OCI-LY1 (cell line): ENCODE measurements around the gene SPINK1.
"Not testable (repeated sequence)": the region's sequence is repeated elsewhere in the genome, so short reads cannot be mapped to it uniquely, and the experiment has no call there.

Experiments
- EZH2 ChIP-seq: fragments of 200-600 bp; sonication (generic), shearing (Covaris generic); IDR thresholded peaks from 2 replicates; pipeline ENCODE4 v1.8.0; 2017; ENCODE audit warnings: borderline replicate concordance, mixed run types, mild to moderate bottlenecking, antibody characterized with exemption, low read length, moderate library complexity, mixed read lengths
- TF ChIP-seq, protein P1 (sequence below): fragments of 200-600 bp; sonication (generic), shearing (Covaris generic); IDR thresholded peaks from 2 replicates; pipeline ENCODE4 v1.5.1; 2017; ENCODE audit warnings: mild to moderate bottlenecking, antibody characterized with exemption, low read length, moderate library complexity, mixed read lengths

DNA sequence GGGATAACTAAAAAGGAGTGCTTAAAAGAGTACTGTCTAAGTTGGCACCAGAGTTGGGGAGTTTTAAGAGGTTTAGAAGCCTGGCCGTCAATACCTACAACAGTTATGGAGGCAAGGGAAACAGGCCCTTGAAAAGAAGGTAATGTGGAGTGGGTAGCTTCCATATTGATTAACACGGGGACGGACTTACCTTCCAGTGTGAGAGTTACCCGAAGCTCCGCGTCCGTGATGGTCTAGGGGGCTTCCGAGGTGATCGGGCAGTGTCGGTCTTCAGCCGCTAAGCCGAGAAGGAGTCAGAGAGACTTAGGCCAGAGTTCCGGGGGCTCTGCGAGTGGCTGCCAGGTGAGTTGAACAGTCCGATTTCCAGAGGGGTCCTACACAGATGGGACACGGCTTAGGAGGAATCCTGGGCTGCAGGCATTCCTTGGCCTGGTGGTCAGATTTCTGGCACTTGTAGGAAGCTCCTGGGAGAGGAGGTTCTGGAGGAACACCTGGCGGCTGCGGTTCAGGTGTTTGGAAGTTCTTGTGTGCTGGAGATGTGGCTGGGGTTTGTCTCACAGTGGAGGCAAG is 40.6 kb upstream of the SPINK1 start:
- TF ChIP-seq, protein P1, sequence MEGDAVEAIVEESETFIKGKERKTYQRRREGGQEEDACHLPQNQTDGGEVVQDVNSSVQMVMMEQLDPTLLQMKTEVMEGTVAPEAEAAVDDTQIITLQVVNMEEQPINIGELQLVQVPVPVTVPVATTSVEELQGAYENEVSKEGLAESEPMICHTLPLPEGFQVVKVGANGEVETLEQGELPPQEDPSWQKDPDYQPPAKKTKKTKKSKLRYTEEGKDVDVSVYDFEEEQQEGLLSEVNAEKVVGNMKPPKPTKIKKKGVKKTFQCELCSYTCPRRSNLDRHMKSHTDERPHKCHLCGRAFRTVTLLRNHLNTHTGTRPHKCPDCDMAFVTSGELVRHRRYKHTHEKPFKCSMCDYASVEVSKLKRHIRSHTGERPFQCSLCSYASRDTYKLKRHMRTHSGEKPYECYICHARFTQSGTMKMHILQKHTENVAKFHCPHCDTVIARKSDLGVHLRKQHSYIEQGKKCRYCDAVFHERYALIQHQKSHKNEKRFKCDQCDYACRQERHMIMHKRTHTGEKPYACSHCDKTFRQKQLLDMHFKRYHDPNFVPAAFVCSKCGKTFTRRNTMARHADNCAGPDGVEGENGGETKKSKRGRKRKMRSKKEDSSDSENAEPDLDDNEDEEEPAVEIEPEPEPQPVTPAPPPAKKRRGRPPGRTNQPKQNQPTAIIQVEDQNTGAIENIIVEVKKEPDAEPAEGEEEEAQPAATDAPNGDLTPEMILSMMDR = not testable (repeated sequence)
- TF ChIP-seq EZH2 = not testable (repeated sequence)
